Measurements from ENCODE around the gene TRIAP1.

The TRIAP1 gene

GRCh38 chr12:120406553-120406952, 39.6 kb downstream of the TRIAP1 start:
- Histone ChIP-seq H3K36me3 (ENCODE audit: control insufficient read depth, insufficient read depth, low read length) (no peaks in the 10 kb centered on the region), H3K27me3 (replicated peaks; ENCODE audit: control insufficient read depth, insufficient read depth, low read length) (no peaks in the 10 kb centered on the region; the same call in 1 of the 2 replicates), H3K4me3 (replicated peaks; ENCODE audit: low read depth, low read length) (no peak overlapping the region)
- no peak for DNase-seq (ENCODE audit: extremely low read depth, insufficient read length)
- no peak for TF ChIP-seq CTCF (IDR thresholded peaks at IDR 0.05; ENCODE audit: insufficient read depth, low read length, poor library complexity, severe bottlenecking)

GRCh38 chr12:120406069-120406468, 40.1 kb downstream of the TRIAP1 start:
- no peak for DNase-seq (ENCODE audit: extremely low read depth, insufficient read length)
- no peak for TF ChIP-seq CTCF (IDR thresholded peaks at IDR 0.05; ENCODE audit: insufficient read depth, low read length, poor library complexity, severe bottlenecking)
- no peaks in the 10 kb centered on the region; the same call in 1 of the 2 replicates for H3K27me3 ChIP-seq (replicated peaks; ENCODE audit: control insufficient read depth, insufficient read depth, low read length)
- H3K4me3 ChIP-seq (replicated peaks; ENCODE audit: low read depth, low read length): no peak overlapping the region
- no peaks in the 10 kb centered on the region for H3K36me3 ChIP-seq (ENCODE audit: control insufficient read depth, insufficient read depth, low read length)

GRCh38 chr12:120404271-120404670, 41.9 kb downstream of the TRIAP1 start:
- no peak for TF ChIP-seq CTCF (IDR thresholded peaks at IDR 0.05; ENCODE audit: insufficient read depth, low read length, poor library complexity, severe bottlenecking)
- Histone ChIP-seq H3K27me3 (replicated peaks; ENCODE audit: control insufficient read depth, insufficient read depth, low read length) (no peaks in the 10 kb centered on the region; the same call in 1 of the 2 replicates), H3K4me3 (replicated peaks; ENCODE audit: low read depth, low read length) (no peak overlapping the region), H3K36me3 (ENCODE audit: control insufficient read depth, insufficient read depth, low read length) (no peaks in the 10 kb centered on the region)
- DNase-seq (ENCODE audit: extremely low read depth, insufficient read length): no peak

GRCh38 chr12:120403869-120404268, 42.3 kb downstream of the TRIAP1 start:
- Histone ChIP-seq H3K4me3 (replicated peaks; ENCODE audit: low read depth, low read length) (no peak overlapping the region), H3K36me3 (ENCODE audit: control insufficient read depth, insufficient read depth, low read length) (no peaks in the 10 kb centered on the region), H3K27me3 (replicated peaks; ENCODE audit: control insufficient read depth, insufficient read depth, low read length) (no peaks in the 10 kb centered on the region; the same call in 1 of the 2 replicates)
- DNase-seq (ENCODE audit: extremely low read depth, insufficient read length): no peak
- no peak for TF ChIP-seq CTCF (IDR thresholded peaks at IDR 0.05; ENCODE audit: insufficient read depth, low read length, poor library complexity, severe bottlenecking)

- DNase-seq (ENCODE audit: extremely low read depth, insufficient read length): no peak
- H3K36me3 ChIP-seq (ENCODE audit: control insufficient read depth, insufficient read depth, low read length): no peaks in the 10 kb centered on the region
- no peak overlapping the region for H3K4me3 ChIP-seq (replicated peaks; ENCODE audit: low read depth, low read length)
- no peaks in the 10 kb centered on the region; the same call in 1 of the 2 replicates for H3K27me3 ChIP-seq (replicated peaks; ENCODE audit: control insufficient read depth, insufficient read depth, low read length)
- TF ChIP-seq CTCF (IDR thresholded peaks at IDR 0.05; ENCODE audit: insufficient read depth, low read length, poor library complexity, severe bottlenecking): no peak
These were observed 44.0 kb downstream of the TRIAP1 start for GRCh38 chr12:120402217-120402616.

GRCh38 chr12:120399531-120399930, 46.7 kb downstream of the TRIAP1 start:
- DNase-seq (ENCODE audit: extremely low read depth, insufficient read length): no peak
- Histone ChIP-seq H3K4me3 (replicated peaks; ENCODE audit: low read depth, low read length) (no peak overlapping the region), H3K27me3 (replicated peaks; ENCODE audit: control insufficient read depth, insufficient read depth, low read length) (no peaks in the 10 kb centered on the region; the same call in 1 of the 2 replicates), H3K36me3 (ENCODE audit: control insufficient read depth, insufficient read depth, low read length) (no peaks in the 10 kb centered on the region)
- TF ChIP-seq CTCF (IDR thresholded peaks at IDR 0.05; ENCODE audit: insufficient read depth, low read length, poor library complexity, severe bottlenecking): no peak

Data from GM06990 (cell line).